HEK293 (cell line): ENCODE data around the gene PRKD3.

Source experiments
- CTCF ChIA-PET: fragments of 350-600 bp; formaldehyde crosslinking; extraction: SDS; loops from one replicate; lab custom pipeline; 2021; ENCODE audit warnings: antibody characterized with exemption; lab: Yijun Ruan, JAX
- POLR2A ChIA-PET: fragments of 300-600 bp; formaldehyde crosslinking; extraction: SDS; loops from one replicate; lab custom pipeline; 2020; ENCODE audit warnings: antibody characterized with exemption, inconsistent platforms; lab: Yijun Ruan, JAX
- H3K27ac ChIP-seq: fragments of 200-500 bp; sonication (Bioruptor generic); 2 replicates; pipeline ENCODE4 v1.5.1; 2014; ENCODE audit warnings: low read depth, low read length, control low read depth, inconsistent platforms; ENCODE audit errors: extremely low read depth
- H3K36me3 ChIP-seq, 2 experiments: fragments of 200-500 bp in 1 of 2; sonication (Bioruptor generic) in 1 of 2; 1 replicate in 1 of 2; 2 replicates in 1 of 2; pipeline ENCODE4 v1.5.1; 2014 to 2017; ENCODE audit warnings: inconsistent platforms in 2 of 2, low read length in 2 of 2; ENCODE audit not compliant: control insufficient read depth in 2 of 2, insufficient read depth in 1 of 2
- H3K4me1 ChIP-seq: fragments of 200-500 bp; sonication (Bioruptor generic); 2 replicates; pipeline ENCODE4 v1.5.1; 2014; ENCODE audit warnings: mild to moderate bottlenecking, low read length, inconsistent platforms; ENCODE audit not compliant: control insufficient read depth, insufficient read depth
- H3K4me3 ChIP-seq: 2 replicates; pipeline ENCODE4 v1.5.1; 2011; ENCODE audit warnings: low read depth, mild to moderate bottlenecking, control low read depth, low read length, moderate library complexity
- H3K9me3 ChIP-seq: fragments of 200-500 bp; sonication (Bioruptor generic); 2 replicates; pipeline ENCODE4 v1.5.1; 2014; ENCODE audit warnings: low read depth, low read length, inconsistent platforms; ENCODE audit not compliant: control insufficient read depth, insufficient read depth
- ELK4 ChIP-seq: IDR thresholded peaks from 2 replicates; pipeline ENCODE4 v1.6.1; 2011; ENCODE audit warnings: mild to moderate bottlenecking, low read depth, low read length, borderline replicate concordance
- GLI4 ChIP-seq: fragments of 450-650 bp; formaldehyde crosslinking; IDR thresholded peaks from 2 replicates; pipeline ENCODE4 v1.5.1; 2016; ENCODE audit warnings: missing biosample characterization, missing genetic modification characterization
- HOXA7 ChIP-seq: sonication (generic); formaldehyde crosslinking; IDR thresholded peaks from 2 replicates; pipeline ENCODE4 v1.8.1; 2022; ENCODE audit warnings: missing genetic modification reagents, borderline replicate concordance
- IKZF3 ChIP-seq: fragments of 450-650 bp; IDR thresholded peaks from 2 replicates; pipeline ENCODE4 v1.5.0; 2018; ENCODE audit warnings: missing biosample characterization, mild to moderate bottlenecking, missing genetic modification characterization, moderate library complexity
- KLF1 ChIP-seq: fragments of 450-650 bp; formaldehyde crosslinking; IDR thresholded peaks from 2 replicates; pipeline ENCODE4 v1.5.1; 2016; ENCODE audit warnings: missing biosample characterization, missing genetic modification characterization
- MZF1 ChIP-seq: fragments of 450-650 bp; formaldehyde crosslinking; IDR thresholded peaks from 2 replicates; pipeline ENCODE4 v1.5.1; 2017; ENCODE audit warnings: missing biosample characterization, missing genetic modification characterization, borderline replicate concordance
- OSR2 ChIP-seq: fragments of 450-650 bp; formaldehyde crosslinking; IDR thresholded peaks from 2 replicates; pipeline ENCODE4 v1.5.1; 2016; ENCODE audit warnings: missing biosample characterization, missing genetic modification characterization
- RBAK ChIP-seq: fragments of 450-650 bp; formaldehyde crosslinking; IDR thresholded peaks from 2 replicates; pipeline ENCODE4 v1.5.1; 2016; ENCODE audit warnings: missing biosample characterization, missing genetic modification characterization
- SCRT2 ChIP-seq: fragments of 450-650 bp; formaldehyde crosslinking; IDR thresholded peaks from 2 replicates; pipeline ENCODE4 v1.5.1; 2016; ENCODE audit warnings: missing biosample characterization, missing genetic modification characterization
- YY1 ChIP-seq: fragments of 450-650 bp; formaldehyde crosslinking; IDR thresholded peaks from 2 replicates; pipeline ENCODE4 v1.5.1; 2018; ENCODE audit warnings: missing biosample characterization, missing genetic modification characterization
- ZNF140 ChIP-seq: fragments of 450-650 bp; formaldehyde crosslinking; IDR thresholded peaks from 2 replicates; pipeline ENCODE4 v1.5.1; 2016; ENCODE audit warnings: missing biosample characterization, missing genetic modification characterization
- ZNF146 ChIP-seq: fragments of 450-650 bp; formaldehyde crosslinking; IDR thresholded peaks from 2 replicates; pipeline ENCODE4 v1.5.1; 2016; ENCODE audit warnings: missing biosample characterization, missing genetic modification characterization
- ZNF174 ChIP-seq: fragments of 450-650 bp; formaldehyde crosslinking; IDR thresholded peaks from 2 replicates; pipeline ENCODE4 v1.5.0; 2017; ENCODE audit warnings: missing biosample characterization, mild to moderate bottlenecking, missing genetic modification characterization
- ZNF2 ChIP-seq: fragments of 450-650 bp; formaldehyde crosslinking; IDR thresholded peaks from 2 replicates; pipeline ENCODE4 v1.5.1; 2016; ENCODE audit warnings: missing biosample characterization, missing genetic modification characterization
- ZNF501 ChIP-seq: fragments of 450-650 bp; formaldehyde crosslinking; IDR thresholded peaks from 2 replicates; pipeline ENCODE4 v1.5.1; 2016; ENCODE audit warnings: missing biosample characterization, missing genetic modification characterization
- ZNF518A ChIP-seq: fragments of 450-650 bp; formaldehyde crosslinking; conservative IDR thresholded peaks from 2 replicates; pipeline ENCODE4 v1.5.1; 2016; ENCODE audit warnings: low read depth, missing biosample characterization, missing genetic modification characterization
- ZNF521 ChIP-seq: fragments of 450-650 bp; formaldehyde crosslinking; IDR thresholded peaks from 2 replicates; pipeline ENCODE4 v1.5.1; 2017; ENCODE audit warnings: missing biosample characterization, mild to moderate bottlenecking, missing genetic modification characterization
- ZNF629 ChIP-seq: fragments of 450-650 bp; formaldehyde crosslinking; IDR thresholded peaks from 2 replicates; pipeline ENCODE4 v1.5.1; 2017; ENCODE audit warnings: missing biosample characterization, missing genetic modification characterization
- ZXDB ChIP-seq: fragments of 450-650 bp; formaldehyde crosslinking; IDR thresholded peaks from 2 replicates; pipeline ENCODE4 v1.5.1; 2016; ENCODE audit warnings: missing biosample characterization, missing genetic modification characterization
- TF ChIP-seq, protein P1 (sequence below): fragments of 450-650 bp; formaldehyde crosslinking; IDR thresholded peaks from 2 replicates; pipeline ENCODE4 v1.5.1; 2017; ENCODE audit warnings: missing biosample characterization, missing genetic modification characterization
- TF ChIP-seq, protein P2 (sequence below): fragments of 450-650 bp; formaldehyde crosslinking; conservative IDR thresholded peaks from 2 replicates; pipeline ENCODE4 v1.5.1; 2016; ENCODE audit warnings: low read depth, missing biosample characterization, missing genetic modification characterization
- TF ChIP-seq, protein P3 (sequence below): fragments of 450-650 bp; formaldehyde crosslinking; IDR thresholded peaks from 2 replicates; pipeline ENCODE4 v1.5.1; 2017; ENCODE audit warnings: missing biosample characterization, missing genetic modification characterization

PRKD3 gene

DNA sequence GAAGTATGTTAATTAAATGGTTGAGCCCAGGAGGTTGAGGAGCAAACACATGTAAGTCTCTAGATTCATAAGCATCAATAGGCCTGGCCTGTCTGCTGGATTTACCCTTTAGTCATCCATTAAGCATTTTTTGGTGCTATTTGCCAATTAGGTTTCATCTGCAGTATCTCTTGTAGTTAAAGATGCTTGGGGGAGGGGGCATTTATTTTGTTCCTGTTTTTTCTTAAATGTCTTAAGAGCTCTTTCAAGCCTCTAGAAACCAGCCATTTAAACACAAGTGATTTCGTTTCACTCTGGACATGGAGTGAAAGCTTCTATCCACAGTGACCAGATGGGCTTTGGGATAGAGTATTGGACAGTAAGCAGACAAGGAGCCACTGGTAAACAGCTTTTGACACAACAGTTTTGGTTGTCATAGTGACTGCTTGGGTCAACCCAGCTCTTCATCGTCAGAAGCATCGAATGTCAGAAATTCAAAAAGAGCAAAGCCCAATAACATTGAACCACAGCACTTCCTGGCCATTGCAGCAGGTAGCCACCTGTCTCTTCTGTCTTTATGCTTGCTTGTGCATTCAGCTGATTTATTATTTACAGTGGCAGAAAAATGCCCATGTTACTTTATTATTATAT is 24.7 kb upstream of the PRKD3 start (continued):
- no peak for TF ChIP-seq ELK4
- no peak for TF ChIP-seq ZNF518A (tag by site-specific recombination)
- TF ChIP-seq ZNF2 (tag by site-specific recombination): no peak
- no peak for TF ChIP-seq SCRT2 (tag by site-specific recombination)
- TF ChIP-seq, protein P1, sequence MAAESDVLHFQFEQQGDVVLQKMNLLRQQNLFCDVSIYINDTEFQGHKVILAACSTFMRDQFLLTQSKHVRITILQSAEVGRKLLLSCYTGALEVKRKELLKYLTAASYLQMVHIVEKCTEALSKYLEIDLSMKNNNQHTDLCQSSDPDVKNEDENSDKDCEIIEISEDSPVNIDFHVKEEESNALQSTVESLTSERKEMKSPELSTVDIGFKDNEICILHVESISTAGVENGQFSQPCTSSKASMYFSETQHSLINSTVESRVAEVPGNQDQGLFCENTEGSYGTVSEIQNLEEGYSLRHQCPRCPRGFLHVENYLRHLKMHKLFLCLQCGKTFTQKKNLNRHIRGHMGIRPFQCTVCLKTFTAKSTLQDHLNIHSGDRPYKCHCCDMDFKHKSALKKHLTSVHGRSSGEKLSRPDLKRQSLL: no peak
- TF ChIP-seq ZNF174 (tag by site-specific recombination): no peak

DNA sequence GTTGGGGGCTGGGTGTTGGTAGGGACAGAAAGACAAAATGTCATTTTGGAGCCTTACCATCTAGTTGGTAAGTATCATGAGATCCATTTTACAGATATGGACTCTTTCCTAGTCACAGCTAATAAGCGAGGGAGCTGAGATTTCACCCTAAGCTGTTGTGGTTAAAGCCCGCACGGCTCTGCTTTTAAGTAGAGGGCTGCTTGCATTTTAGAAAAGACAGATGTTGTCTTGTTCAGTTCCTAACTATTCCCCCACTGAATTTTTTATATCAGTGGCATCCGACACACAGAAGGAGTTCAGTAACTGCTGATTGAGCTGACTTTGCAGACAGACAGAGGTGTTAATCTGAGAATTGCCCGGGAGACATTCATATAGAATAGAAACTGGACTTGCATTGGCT is 23.5 kb upstream of the PRKD3 start:
- Histone ChIP-seq H3K27ac (no peak overlapping the region), H3K4me1 (peaks cover 19% of the 10 kb centered on the region), H3K4me3 (no peak overlapping the region), H3K9me3 (no peaks in the 10 kb centered on the region), H3K36me3 (no peaks in the 10 kb centered on the region)
- POLR2A ChIA-PET: no interaction called here
- CTCF ChIA-PET: no interaction called here
- TF ChIP-seq ZXDB (tag by site-specific recombination): no peak
- TF ChIP-seq, protein P2, sequence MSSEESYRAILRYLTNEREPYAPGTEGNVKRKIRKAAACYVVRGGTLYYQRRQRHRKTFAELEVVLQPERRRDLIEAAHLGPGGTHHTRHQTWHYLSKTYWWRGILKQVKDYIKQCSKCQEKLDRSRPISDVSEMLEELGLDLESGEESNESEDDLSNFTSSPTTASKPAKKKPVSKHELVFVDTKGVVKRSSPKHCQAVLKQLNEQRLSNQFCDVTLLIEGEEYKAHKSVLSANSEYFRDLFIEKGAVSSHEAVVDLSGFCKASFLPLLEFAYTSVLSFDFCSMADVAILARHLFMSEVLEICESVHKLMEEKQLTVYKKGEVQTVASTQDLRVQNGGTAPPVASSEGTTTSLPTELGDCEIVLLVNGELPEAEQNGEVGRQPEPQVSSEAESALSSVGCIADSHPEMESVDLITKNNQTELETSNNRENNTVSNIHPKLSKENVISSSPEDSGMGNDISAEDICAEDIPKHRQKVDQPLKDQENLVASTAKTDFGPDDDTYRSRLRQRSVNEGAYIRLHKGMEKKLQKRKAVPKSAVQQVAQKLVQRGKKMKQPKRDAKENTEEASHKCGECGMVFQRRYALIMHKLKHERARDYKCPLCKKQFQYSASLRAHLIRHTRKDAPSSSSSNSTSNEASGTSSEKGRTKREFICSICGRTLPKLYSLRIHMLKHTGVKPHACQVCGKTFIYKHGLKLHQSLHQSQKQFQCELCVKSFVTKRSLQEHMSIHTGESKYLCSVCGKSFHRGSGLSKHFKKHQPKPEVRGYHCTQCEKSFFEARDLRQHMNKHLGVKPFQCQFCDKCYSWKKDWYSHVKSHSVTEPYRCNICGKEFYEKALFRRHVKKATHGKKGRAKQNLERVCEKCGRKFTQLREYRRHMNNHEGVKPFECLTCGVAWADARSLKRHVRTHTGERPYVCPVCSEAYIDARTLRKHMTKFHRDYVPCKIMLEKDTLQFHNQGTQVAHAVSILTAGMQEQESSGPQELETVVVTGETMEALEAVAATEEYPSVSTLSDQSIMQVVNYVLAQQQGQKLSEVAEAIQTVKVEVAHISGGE (tag by site-specific recombination): no peak
- TF ChIP-seq OSR2 (tag by site-specific recombination): no peak
- no peak for TF ChIP-seq RBAK (tag by site-specific recombination)
- TF ChIP-seq ZNF629 (tag by site-specific recombination): no peak
- TF ChIP-seq ZNF521 (tag by site-specific recombination): no peak
- TF ChIP-seq, protein P3, sequence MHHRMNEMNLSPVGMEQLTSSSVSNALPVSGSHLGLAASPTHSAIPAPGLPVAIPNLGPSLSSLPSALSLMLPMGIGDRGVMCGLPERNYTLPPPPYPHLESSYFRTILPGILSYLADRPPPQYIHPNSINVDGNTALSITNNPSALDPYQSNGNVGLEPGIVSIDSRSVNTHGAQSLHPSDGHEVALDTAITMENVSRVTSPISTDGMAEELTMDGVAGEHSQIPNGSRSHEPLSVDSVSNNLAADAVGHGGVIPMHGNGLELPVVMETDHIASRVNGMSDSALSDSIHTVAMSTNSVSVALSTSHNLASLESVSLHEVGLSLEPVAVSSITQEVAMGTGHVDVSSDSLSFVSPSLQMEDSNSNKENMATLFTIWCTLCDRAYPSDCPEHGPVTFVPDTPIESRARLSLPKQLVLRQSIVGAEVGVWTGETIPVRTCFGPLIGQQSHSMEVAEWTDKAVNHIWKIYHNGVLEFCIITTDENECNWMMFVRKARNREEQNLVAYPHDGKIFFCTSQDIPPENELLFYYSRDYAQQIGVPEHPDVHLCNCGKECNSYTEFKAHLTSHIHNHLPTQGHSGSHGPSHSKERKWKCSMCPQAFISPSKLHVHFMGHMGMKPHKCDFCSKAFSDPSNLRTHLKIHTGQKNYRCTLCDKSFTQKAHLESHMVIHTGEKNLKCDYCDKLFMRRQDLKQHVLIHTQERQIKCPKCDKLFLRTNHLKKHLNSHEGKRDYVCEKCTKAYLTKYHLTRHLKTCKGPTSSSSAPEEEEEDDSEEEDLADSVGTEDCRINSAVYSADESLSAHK (tag by site-specific recombination): no peak
- no peak for TF ChIP-seq KLF1 (tag by site-specific recombination)
- no peak for TF ChIP-seq MZF1 (tag by site-specific recombination)
- TF ChIP-seq YY1 (tag by site-specific recombination): no peak
- no peak for TF ChIP-seq GLI4 (tag by site-specific recombination)
- no peak for TF ChIP-seq HOXA7
- no peak for TF ChIP-seq IKZF3 (tag by site-specific recombination)
- no peak for TF ChIP-seq ZNF501 (tag by site-specific recombination)
- TF ChIP-seq ZNF146 (tag by site-specific recombination): no peak
- TF ChIP-seq ZNF140 (tag by site-specific recombination): no peak
